IMR-90 (cell line): ENCODE measurements around the gene AEN. TPM values are rescaled to one million over a fixed set of nuclear protein-coding genes. Genes with fewer than 3 reads are reported as not detected.
A peak's percentile ranks its signal among the peaks of the same experiment; 100 is the strongest.

ENCODE experiments used
- ATAC-seq: fragments of 200-7000 bp; cut with Tn5 transposase; 2 replicates; pipeline ENCODE4 v1.9.1; 2020; ENCODE audit warnings: low read depth, mild to moderate bottlenecking, moderate library complexity
- BruUV-seq: library from RNA; stranded (reverse); fragments of 400-500 nt; replicated peaks from 2 replicates; lab custom pipeline; 2021; lab: Mats Ljungman, UMichigan
- CTCF ChIA-PET: fragments of 300-600 bp; formaldehyde crosslinking; extraction: SDS; loops from one replicate; lab custom pipeline; 2021; ENCODE audit warnings: antibody characterized with exemption; lab: Yijun Ruan, JAX
- POLR2A ChIA-PET: fragments of 300-600 bp; sonication (Branson Sonifier 250); formaldehyde crosslinking; loops from one replicate; lab custom pipeline; 2022; ENCODE audit warnings: antibody characterized with exemption; ENCODE audit not compliant: unreplicated experiment; lab: Charles Lee
- DNase-seq: peaks from one replicate; pipeline ENCODE4 v3.0.0; 2013
- H2AFZ ChIP-seq: replicated peaks from 2 replicates; pipeline ENCODE3; 2013; ENCODE audit warnings: low read length, mild to moderate bottlenecking; ENCODE audit not compliant: poor library complexity
- H2AK5ac ChIP-seq: 2 replicates; pipeline ENCODE4 v1.6.1; 2013; ENCODE audit warnings: low read depth, low read length, inconsistent platforms
- H2AK9ac ChIP-seq: replicated peaks from 2 replicates; pipeline ENCODE3; 2013; ENCODE audit warnings: mild to moderate bottlenecking, low read depth, low read length, moderate library complexity; ENCODE audit not compliant: poor library complexity
- H2BK120ac ChIP-seq: 2 replicates; pipeline ENCODE4 v1.6.1; 2013; ENCODE audit warnings: low read depth, low read length, inconsistent platforms
- H2BK15ac ChIP-seq: 3 replicates; pipeline ENCODE4 v1.6.1; 2013; ENCODE audit warnings: low read depth, low read length, inconsistent platforms
- H2BK20ac ChIP-seq: 2 replicates; pipeline ENCODE4 v1.6.1; 2013; ENCODE audit warnings: low read depth, mild to moderate bottlenecking, inconsistent platforms, low read length, moderate library complexity
- H2BK5ac ChIP-seq: 2 replicates; pipeline ENCODE4 v1.6.1; 2013; ENCODE audit warnings: mild to moderate bottlenecking, low read depth, low read length, inconsistent platforms; ENCODE audit not compliant: poor library complexity, severe bottlenecking
- H3K14ac ChIP-seq: replicated peaks from 2 replicates; pipeline ENCODE4 v1.6.1; 2013; ENCODE audit warnings: low read depth, low read length, inconsistent platforms
- H3K18ac ChIP-seq: 2 replicates; pipeline ENCODE4 v1.6.1; 2013; ENCODE audit warnings: low read depth, low read length, control low read depth
- H3K23ac ChIP-seq: 2 replicates; pipeline ENCODE4 v1.6.1; 2013; ENCODE audit warnings: low read depth, low read length, inconsistent platforms
- H3K27ac ChIP-seq: 2 replicates; pipeline ENCODE4 v1.5.1; 2013; ENCODE audit warnings: mild to moderate bottlenecking, control low read depth, low read length; ENCODE audit not compliant: insufficient read depth
- H3K27me3 ChIP-seq: 2 replicates; pipeline ENCODE4 v1.6.1; 2013; ENCODE audit warnings: low read length; ENCODE audit not compliant: control insufficient read depth, insufficient read depth
- H3K36me3 ChIP-seq: 2 replicates; pipeline ENCODE4 v1.6.1; 2013; ENCODE audit warnings: low read length, mixed read lengths; ENCODE audit not compliant: control insufficient read depth, insufficient read depth
- H3K4ac ChIP-seq: 2 replicates; pipeline ENCODE4 v1.6.1; 2013; ENCODE audit warnings: low read depth, low read length, inconsistent platforms
- H3K4me1 ChIP-seq: 2 replicates; pipeline ENCODE4 v1.6.1; 2013; ENCODE audit warnings: low read length, mixed read lengths; ENCODE audit not compliant: control insufficient read depth, insufficient read depth
- H3K4me2 ChIP-seq: 2 replicates; pipeline ENCODE4 v1.6.1; 2013; ENCODE audit warnings: low read depth, mild to moderate bottlenecking, control low read depth, low read length, moderate library complexity
- H3K4me3 ChIP-seq: 2 replicates; pipeline ENCODE4 v1.5.1; 2013; ENCODE audit warnings: low read depth, mild to moderate bottlenecking, control low read depth, low read length, moderate library complexity; ENCODE audit not compliant: insufficient read depth
- H3K56ac ChIP-seq: 2 replicates; pipeline ENCODE4 v1.6.1; 2013; ENCODE audit warnings: low read length, inconsistent platforms; ENCODE audit not compliant: insufficient read depth; ENCODE audit errors: extremely low read depth
- H3K79me1 ChIP-seq, 2 experiments: 2 replicates each; pipeline ENCODE4 v1.6.1; 2013; ENCODE audit warnings: low read length in 2 of 2, inconsistent platforms in 1 of 2, low read depth in 1 of 2
- H3K9ac ChIP-seq: 2 replicates; pipeline ENCODE4 v1.6.1; 2013; ENCODE audit warnings: low read depth, low read length, control low read depth
- H3K9me1 ChIP-seq: 2 replicates; pipeline ENCODE4 v1.6.1; 2013; ENCODE audit warnings: low read length, inconsistent platforms; ENCODE audit not compliant: insufficient read depth
- H3K9me3 ChIP-seq: 2 replicates; pipeline ENCODE4 v1.6.1; 2013; ENCODE audit warnings: low read length; ENCODE audit not compliant: control insufficient read depth, insufficient read depth
- H4K20me1 ChIP-seq: 2 replicates; pipeline ENCODE4 v1.6.1; 2013; ENCODE audit warnings: low read length, inconsistent platforms; ENCODE audit not compliant: insufficient read depth
- H4K5ac ChIP-seq: 2 replicates; pipeline ENCODE4 v1.6.1; 2013; ENCODE audit warnings: mild to moderate bottlenecking, low read depth, low read length, control low read depth
- H4K8ac ChIP-seq, 2 experiments: 2 replicates each; pipeline ENCODE4 v1.6.1; 2013; ENCODE audit warnings: low read depth in 2 of 2, low read length in 2 of 2, control low read depth in 1 of 2, inconsistent platforms in 1 of 2
- H4K91ac ChIP-seq: 2 replicates; pipeline ENCODE4 v1.6.1; 2013; ENCODE audit warnings: low read depth, low read length, inconsistent platforms; ENCODE audit not compliant: insufficient read depth
- BHLHE40 ChIP-seq: fragments of 150-350 bp; IDR thresholded peaks from 2 replicates; pipeline ENCODE4 v1.6.1; 2016; ENCODE audit warnings: mild to moderate bottlenecking, low read depth, low read length
- CEBPB ChIP-seq: IDR thresholded peaks from 2 replicates; pipeline ENCODE4 v1.6.1; 2012; ENCODE audit warnings: low read depth, low read length, improper control_type of control experiment
- CHD1 ChIP-seq: IDR thresholded peaks from 2 replicates; pipeline ENCODE4 v1.6.1; 2012; ENCODE audit warnings: low read depth, low read length, improper control_type of control experiment
- CTCF ChIP-seq: conservative IDR thresholded peaks from 2 replicates; pipeline ENCODE4 v1.5.1; 2012; ENCODE audit warnings: mild to moderate bottlenecking, low read depth, low read length, improper control_type of control experiment
- ELK1 ChIP-seq: fragments of 150-350 bp; IDR thresholded peaks from 2 replicates; pipeline ENCODE4 v1.6.1; 2016; ENCODE audit warnings: low read depth, mild to moderate bottlenecking, low read length, moderate library complexity, borderline replicate concordance
- FOS ChIP-seq: fragments of 150-350 bp; IDR thresholded peaks from 2 replicates; pipeline ENCODE4 v1.6.1; 2016; ENCODE audit warnings: low read depth, low read length
- MAFK ChIP-seq: IDR thresholded peaks from 2 replicates; pipeline ENCODE4 v1.6.1; 2012; ENCODE audit warnings: low read depth, low read length, improper control_type of control experiment
- MAZ ChIP-seq: IDR thresholded peaks from 2 replicates; pipeline ENCODE4 v1.6.1; 2012; ENCODE audit warnings: low read depth, mild to moderate bottlenecking, low read length, improper control_type of control experiment, moderate library complexity, borderline replicate concordance
- MXI1 ChIP-seq: IDR thresholded peaks from 2 replicates; pipeline ENCODE4 v1.6.1; 2012; ENCODE audit warnings: low read depth, mild to moderate bottlenecking, low read length, moderate library complexity, borderline replicate concordance
- NFE2L2 ChIP-seq: fragments of 150-350 bp; IDR thresholded peaks from 2 replicates; pipeline ENCODE4 v1.6.1; 2016; ENCODE audit warnings: low read depth, mild to moderate bottlenecking, low read length
- POLR2A ChIP-seq: IDR thresholded peaks from 2 replicates; pipeline ENCODE4 v1.6.1; 2012; ENCODE audit warnings: mild to moderate bottlenecking, low read depth, low read length
- RAD21 ChIP-seq: IDR thresholded peaks from 2 replicates; pipeline ENCODE4 v1.6.1; 2012; ENCODE audit warnings: low read length, improper control_type of control experiment
- RCOR1 ChIP-seq: IDR thresholded peaks from 2 replicates; pipeline ENCODE4 v1.6.1; 2012; ENCODE audit warnings: mild to moderate bottlenecking, low read length, improper control_type of control experiment; ENCODE audit not compliant: insufficient replicate concordance
- RFX5 ChIP-seq: IDR thresholded peaks from 2 replicates; pipeline ENCODE4 v1.8.0; 2012; ENCODE audit warnings: low read depth, mild to moderate bottlenecking, low read length, moderate library complexity
- SMC3 ChIP-seq: fragments of 150-350 bp; IDR thresholded peaks from 2 replicates; pipeline ENCODE4 v1.6.1; 2016; ENCODE audit warnings: low read depth, mild to moderate bottlenecking, antibody characterized with exemption, low read length, moderate library complexity
- USF2 ChIP-seq: fragments of 150-350 bp; IDR thresholded peaks from 2 replicates; pipeline ENCODE4 v1.6.1; 2017; ENCODE audit warnings: mild to moderate bottlenecking, antibody characterized with exemption, low read length, low read depth
- WGBS, 2 experiments: methylation state at CpG; one replicate each; pipeline versions ENCODE4 v1.1.5 to v1.1.7; 2013; ENCODE audit warnings: missing lambda C conversion rate in 2 of 2; ENCODE audit not compliant: insufficient read length in 1 of 2; ENCODE audit errors: extremely low coverage in 2 of 2; 5-methylcytosine and 5-hydroxymethylcytosine counted together
- dilution Hi-C: fragments of 300-500 bp; cut with HindIII; formaldehyde crosslinking; loops from one replicate; pipeline ENCODE4 v1.14.3; 2018; ENCODE audit warnings: low sequenced_read_pairs; ENCODE audit not compliant: unreplicated experiment
- in situ Hi-C: fragments of 300-500 bp; cut with MboI; formaldehyde crosslinking; loops from 3 replicates; pipeline ENCODE4 v1.14.3; 2019; ENCODE audit warnings: low sequenced_read_pairs, inconsistent platforms, mixed read lengths
- intact Hi-C: fragments of 100-400 bp; cut with micrococcal nuclease; formaldehyde crosslinking; loops from 2 replicates; pipeline ENCODE4 v1.10.0; 2022
- polyA plus RNA-seq, 3 experiments: library from polyadenylated mRNA; depleted of rRNA; stranded (reverse); fragments of >200 nt; gene quantifications; 2 replicates each; pipeline ENCODE4 v1.2.3, GENCODE V29; 2012; ENCODE audit warnings: low replicate concordance in 1 of 3
- total RNA-seq: library from RNA; depleted of rRNA; stranded (reverse); fragments of >200 nt; gene quantifications from 2 replicates; pipeline ENCODE4 v1.2.3, GENCODE V29; 2012

The AEN gene
- total and polyA plus RNA-seq, 2 of the 4 experiments (the other 2 are of a cell fraction), result 48.6 to 85.5 TPM

GRCh38 chr15:88623632-88624031 lies 2.5 kb downstream of the AEN start:
- no peak overlapping the region for H3K4me3 ChIP-seq
- H3K79me1 ChIP-seq, result peaks cover 9 to 50% of the 10 kb centered on the region in 2 experiments
- no peaks in the 10 kb centered on the region for H3K27me3 ChIP-seq
- peak overlapping the region; percentile 63; the same call in 1 of the 2 replicates for H2AK5ac ChIP-seq
- DNase-seq (no peak), ATAC-seq (no peak)
- H2BK120ac ChIP-seq, result no peak overlapping the region
- peak overlapping the region; percentile 50 for H2BK5ac ChIP-seq
- TF ChIP-seq BHLHE40 (no peak), ELK1 (no peak), FOS (no peak), MAFK (no peak), CEBPB (no peak), RFX5 (no peak), CTCF (no peak), MAZ (no peak), USF2 (no peak), POLR2A (no peak), SMC3 (no peak), NFE2L2 (no peak), MXI1 (no peak), RCOR1 (no peak), CHD1 (no peak), RAD21 (no peak)
- peak overlapping the region; percentile 13; the same call in 1 of the 2 replicates for H3K56ac ChIP-seq
- H3K4me1 ChIP-seq, result peaks cover 27% of the 10 kb centered on the region
- H2AK9ac ChIP-seq, result peak overlapping the region; percentile 2
- intact Hi-C loops (no loop called here), dilution Hi-C loops (no loop called here), in situ Hi-C loops (no loop called here)
- H3K9me1 ChIP-seq, result peaks cover 28% of the 10 kb centered on the region
- POLR2A ChIA-PET, result no interaction called here
- peak overlapping the region; percentile 51 for H3K4me2 ChIP-seq
- H3K14ac ChIP-seq, result 0 out of 2 replicates have a peak overlapping the region, but pooled peaks have one; percentile 13
- H3K23ac ChIP-seq, result peak overlapping the region; percentile 65; the same call in 1 of the 2 replicates
- peaks cover 71% of the 10 kb centered on the region for H4K20me1 ChIP-seq
- CTCF ChIA-PET, result no interaction called here
- H3K18ac ChIP-seq, result no peak overlapping the region
- no peaks in the 10 kb centered on the region for H3K9me3 ChIP-seq
- H3K4ac ChIP-seq, result peak overlapping the region; percentile 48
- BruUV-seq, result no TSS peak
- no peak overlapping the region for H4K8ac ChIP-seq
- peak overlapping the region; percentile 31; the same call in 2 of the 3 replicates for H2BK15ac ChIP-seq
- H2AFZ ChIP-seq, result no peak overlapping the region
- peak overlapping the region; percentile 75; the same call in 1 of the 2 replicates for H3K27ac ChIP-seq
- H3K36me3 ChIP-seq, result peaks cover 27% of the 10 kb centered on the region
- no peak overlapping the region for H3K9ac ChIP-seq
- no peak overlapping the region for H2BK20ac ChIP-seq
- no peak overlapping the region for H4K5ac ChIP-seq
- WGBS, 2 experiments, result no CpG with 5 or more reads among the region's 3 CpGs
- peak overlapping the region; percentile 6; the same call in 1 of the 2 replicates for H4K91ac ChIP-seq
